Kidney (tissue), 14 donors: ENCODE results near the gene RNF25. TPM values are rescaled to one million over a fixed set of nuclear protein-coding genes. Genes with fewer than 3 reads are reported as not detected.
A peak's percentile ranks its signal among the peaks of the same experiment; 100 is the strongest.

Experiments
- DNase-seq, 5 donors: peaks; one replicate each; pipeline ENCODE4 v3.0.0-alpha.2; 2013 to 2020
- FAIRE-seq: peaks from 2 replicates; lab custom pipeline; 2012; peaks lifted over from hg19 to GRCh38; lab: Jason Lieb, UNC
- H3K27ac ChIP-seq, 2 donors: one replicate each; pipeline ENCODE4 v1.7.0; 2013; ENCODE audit warnings: low read depth in 2 of 2, low read length in 2 of 2, inconsistent platforms in 1 of 2
- H3K27me3 ChIP-seq: one replicate; pipeline ENCODE4 v1.7.1; 2013; ENCODE audit warnings: low read length, inconsistent platforms; ENCODE audit not compliant: control insufficient read depth, insufficient read depth
- H3K36me3 ChIP-seq, 3 donors: one replicate each; pipeline versions ENCODE4 v1.7.0 to v1.7.1; 2013; ENCODE audit warnings: low read length in 3 of 3, control low read depth in 1 of 3, inconsistent platforms in 1 of 3; ENCODE audit not compliant: insufficient read depth in 3 of 3, control insufficient read depth in 2 of 3
- H3K4me1 ChIP-seq, 3 donors: one replicate each; pipeline versions ENCODE4 v1.7.0 to v1.7.1; 2013; ENCODE audit warnings: low read length in 3 of 3, inconsistent platforms in 1 of 3, low read depth in 1 of 3; ENCODE audit not compliant: control insufficient read depth in 2 of 3, insufficient read depth in 2 of 3
- H3K4me3 ChIP-seq, 3 donors: one replicate each; pipeline versions ENCODE4 v1.7.0 to v1.8.1; 2013; ENCODE audit warnings: low read length in 3 of 3, control low read depth in 1 of 3, inconsistent platforms in 1 of 3
- H3K9ac ChIP-seq, 3 donors: one replicate each; pipeline versions ENCODE4 v1.7.0 to v1.7.1; 2013; ENCODE audit warnings: low read length in 3 of 3, control low read depth in 1 of 3, inconsistent platforms in 1 of 3
- H3K9me3 ChIP-seq, 3 donors: one replicate each; pipeline versions ENCODE4 v1.7.0 to v1.7.1; 2013; ENCODE audit warnings: low read length in 3 of 3, control low read depth in 1 of 3, inconsistent platforms in 1 of 3; ENCODE audit not compliant: control insufficient read depth in 2 of 3, insufficient read depth in 1 of 3
- CTCF ChIP-seq: IDR thresholded peaks from 3 replicates; pipeline ENCODE4 v1.5.1; 2012; ENCODE audit warnings: mild to moderate bottlenecking, moderate library complexity, borderline replicate concordance; ENCODE audit not compliant: insufficient read depth; ENCODE audit errors: extremely low read depth
- intact Hi-C: fragments of 100-400 bp; cut with DNase I; formaldehyde crosslinking; loops from one replicate; pipeline ENCODE4 v1.11.1; 2022
- polyA plus RNA-seq: library from polyadenylated mRNA; stranded (reverse); fragments of 350-450 nt; fragmentation: Illumina TruSeq; extraction: RNeasy Lipid Tissue Mini Kit (QIAGEN cat#74804); gene quantifications from one replicate; pipeline ENCODE4 v1.2.3, GENCODE V29; 2014; ENCODE audit warnings: low read depth, low replicate concordance; ENCODE audit not compliant: insufficient read depth
- total RNA-seq: library from RNA; stranded (reverse); fragmentation: NEBNext Ultra II Directional; extraction: Animal tissue kit (Norgen Biotek cat#: 25700); gene quantifications from one replicate; pipeline ENCODE4 v1.2.1, GENCODE V29; 2021
- donor health status: control.
- donor health status: control.
- donor health status: control.
- donor health status: control.
- donor health status: control.
- donor health status: DM: yes; HTN: yes; CAD: no.
- donor health status: Normal renal cell carcinoma (clear cell type).

RNF25 gene
- total and polyA plus RNA-seq, 2 donors from 2014 or later = 27.8 to 30.2 TPM

- peak overlapping the region; percentile 85 to 88 for H3K27ac ChIP-seq
- peak; percentile 63 for FAIRE-seq
Observed at GRCh38 chr2:218645126-218645525, 26.7 kb downstream of the RNF25 start.

DNA sequence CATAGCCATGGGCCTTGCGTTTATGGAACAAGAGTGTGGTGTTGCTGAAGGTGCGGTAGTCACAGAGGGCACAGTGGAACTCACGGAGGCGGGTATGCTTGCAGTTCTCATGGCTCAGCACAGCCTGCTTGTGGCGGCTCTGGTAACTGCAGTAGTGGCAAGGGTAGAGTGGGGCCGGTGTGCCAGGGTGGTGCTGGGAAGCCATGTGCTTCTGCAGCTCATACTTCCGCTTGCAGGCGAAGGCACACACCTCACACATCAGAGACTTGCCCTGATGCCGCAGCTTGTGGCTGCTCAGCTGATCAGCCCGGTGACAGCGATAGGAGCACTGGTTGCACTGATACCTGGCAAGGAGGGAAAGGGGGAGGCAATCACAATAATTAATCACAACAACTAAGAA, 27.1 kb downstream of the RNF25 start:
- Histone ChIP-seq H3K9ac (peak overlapping the region in 1 of 3 donors; percentile 38), H3K36me3 (peaks cover 8 to 39% (median 26%) of the 10 kb centered on the region in 3 donors), H3K9me3 (no peaks in the 10 kb centered on the region), H3K4me1 (peaks cover 0 to 20% (median 9%) of the 10 kb centered on the region in 3 donors), H3K27me3 (no peaks in the 10 kb centered on the region), H3K4me3 (no peak overlapping the region), H3K27ac (peak overlapping the region; percentile 75 to 85)
- DNase-seq (no peak), FAIRE-seq (no peak)
- intact Hi-C loops = no loop called here
- peak; percentile 42 for TF ChIP-seq CTCF

More at GRCh38 chr2:218645126-218645525, 26.7 kb downstream of the RNF25 start:
- TF ChIP-seq CTCF = no peak
- no peaks in the 10 kb centered on the region for H3K27me3 ChIP-seq
- H3K4me1 ChIP-seq = peaks cover 0 to 20% (median 9%) of the 10 kb centered on the region in 3 donors
- intact Hi-C loops = no loop called here
- peak in 2 of 5 donors; percentile 22 to 49 for DNase-seq
- no peaks in the 10 kb centered on the region for H3K9me3 ChIP-seq
- no peak overlapping the region for H3K4me3 ChIP-seq
- H3K9ac ChIP-seq = peak overlapping the region in 1 of 3 donors; percentile 56
- peaks cover 7 to 41% (median 26%) of the 10 kb centered on the region in 3 donors for H3K36me3 ChIP-seq

- Histone ChIP-seq H3K27ac (peak overlapping the region; percentile 75 to 85), H3K9ac (no peak overlapping the region), H3K27me3 (no peaks in the 10 kb centered on the region), H3K4me1 (peaks cover 0 to 20% (median 9%) of the 10 kb centered on the region in 3 donors), H3K4me3 (no peak overlapping the region), H3K36me3 (peaks cover 8 to 38% (median 21%) of the 10 kb centered on the region in 3 donors), H3K9me3 (no peaks in the 10 kb centered on the region)
- DNase-seq (no peak), FAIRE-seq (no peak)
- intact Hi-C loops = no loop called here
- no peak for TF ChIP-seq CTCF
Observed at GRCh38 chr2:218643751-218644310, 28.0 kb downstream of the RNF25 start.

GRCh38 chr2:218642786-218643185, 29.0 kb downstream of the RNF25 start:
- FAIRE-seq (no peak), DNase-seq (no peak)
- no peak for TF ChIP-seq CTCF
- peaks cover 10 to 38% (median 25%) of the 10 kb centered on the region in 3 donors for H3K36me3 ChIP-seq
- no peaks in the 10 kb centered on the region for H3K9me3 ChIP-seq
- H3K4me1 ChIP-seq = peaks cover 0 to 20% (median 9%) of the 10 kb centered on the region in 3 donors
- H3K27ac ChIP-seq = no peak overlapping the region
- H3K9ac ChIP-seq = no peak overlapping the region
- no peaks in the 10 kb centered on the region for H3K27me3 ChIP-seq
- no peak overlapping the region for H3K4me3 ChIP-seq
- intact Hi-C loops = no loop called here
